ENCODE results near the gene BAIAP2.

DNA sequence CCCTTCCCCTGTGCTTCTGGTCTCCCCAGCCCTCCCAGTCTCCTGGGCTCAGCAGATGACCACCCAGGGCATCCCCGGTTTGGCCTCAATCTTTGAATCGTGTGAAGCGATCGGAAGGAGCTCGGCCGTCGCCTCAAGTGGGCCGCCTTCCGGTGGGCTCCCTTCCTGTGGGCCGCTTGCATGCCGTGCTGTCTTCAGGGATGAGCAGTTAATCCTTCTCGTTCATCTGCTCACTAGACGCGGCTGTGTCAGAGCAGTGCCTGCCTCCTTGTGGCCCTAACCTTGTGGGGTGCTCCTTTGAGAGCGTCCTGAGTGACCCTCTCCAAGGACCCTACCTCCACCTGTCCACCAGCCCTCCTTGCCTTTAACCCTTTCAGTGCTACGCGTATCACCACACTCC is 40.4 kb downstream of the BAIAP2 start:
- TF ChIP-seq, protein P1, sequence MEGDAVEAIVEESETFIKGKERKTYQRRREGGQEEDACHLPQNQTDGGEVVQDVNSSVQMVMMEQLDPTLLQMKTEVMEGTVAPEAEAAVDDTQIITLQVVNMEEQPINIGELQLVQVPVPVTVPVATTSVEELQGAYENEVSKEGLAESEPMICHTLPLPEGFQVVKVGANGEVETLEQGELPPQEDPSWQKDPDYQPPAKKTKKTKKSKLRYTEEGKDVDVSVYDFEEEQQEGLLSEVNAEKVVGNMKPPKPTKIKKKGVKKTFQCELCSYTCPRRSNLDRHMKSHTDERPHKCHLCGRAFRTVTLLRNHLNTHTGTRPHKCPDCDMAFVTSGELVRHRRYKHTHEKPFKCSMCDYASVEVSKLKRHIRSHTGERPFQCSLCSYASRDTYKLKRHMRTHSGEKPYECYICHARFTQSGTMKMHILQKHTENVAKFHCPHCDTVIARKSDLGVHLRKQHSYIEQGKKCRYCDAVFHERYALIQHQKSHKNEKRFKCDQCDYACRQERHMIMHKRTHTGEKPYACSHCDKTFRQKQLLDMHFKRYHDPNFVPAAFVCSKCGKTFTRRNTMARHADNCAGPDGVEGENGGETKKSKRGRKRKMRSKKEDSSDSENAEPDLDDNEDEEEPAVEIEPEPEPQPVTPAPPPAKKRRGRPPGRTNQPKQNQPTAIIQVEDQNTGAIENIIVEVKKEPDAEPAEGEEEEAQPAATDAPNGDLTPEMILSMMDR (IDR thresholded peaks at IDR 0.05), result no peak
- no peak for TF ChIP-seq POLR2A (IDR thresholded peaks at IDR 0.05)
